ENCODE data around the gene SLC25A10.

Gene SLC25A10

GRCh38 chr17:81687770-81688541 is 24.1 kb upstream of the SLC25A10 start:
- DNase-seq = no peak

GRCh38 chr17:81688616-81689015 is 23.5 kb upstream of the SLC25A10 start:
- DNase-seq = no peak

- no peak for DNase-seq
Measured at GRCh38 chr17:81690066-81690465, 22.0 kb upstream of the SLC25A10 start.

- DNase-seq = no peak
Measured at GRCh38 chr17:81690549-81690948, 21.5 kb upstream of the SLC25A10 start.

- no peak for DNase-seq
Measured at GRCh38 chr17:81691196-81691595, 20.9 kb upstream of the SLC25A10 start.

- no peak for DNase-seq
Measured at GRCh38 chr17:81691608-81692007, 20.5 kb upstream of the SLC25A10 start.

GRCh38 chr17:81693509-81694210 is 18.4 kb upstream of the SLC25A10 start:
- DNase-seq = no peak

- no peak for DNase-seq
Measured at GRCh38 chr17:81694810-81695209, 17.3 kb upstream of the SLC25A10 start.

- DNase-seq = no peak
Measured at GRCh38 chr17:81695211-81695610, 16.9 kb upstream of the SLC25A10 start.

- no peak for DNase-seq
Measured at GRCh38 chr17:81695801-81696200, 16.3 kb upstream of the SLC25A10 start.

GRCh38 chr17:81696218-81696941 is 15.7 kb upstream of the SLC25A10 start:
- DNase-seq = no peak

- DNase-seq = no peak
Measured at GRCh38 chr17:81697261-81698044, 14.6 kb upstream of the SLC25A10 start.

- DNase-seq = no peak
Measured at GRCh38 chr17:81700353-81701287, 11.5 kb upstream of the SLC25A10 start.

- no peak for DNase-seq
Measured at GRCh38 chr17:81701288-81702071, 10.6 kb upstream of the SLC25A10 start.

- DNase-seq = peak; percentile 63 to 83 (median 79)
Measured at GRCh38 chr17:81702934-81703746, 8.9 kb upstream of the SLC25A10 start, which contains the start of gene MRPL12. MRPL12 (plus strand) TSS chr17:81703367; CDS start chr17:81703502, 135 bp downstream.

- no peak for DNase-seq
Measured at GRCh38 chr17:81703747-81704654, 8.1 kb upstream of the SLC25A10 start.

GRCh38 chr17:81705518-81706231 is 6.4 kb upstream of the SLC25A10 start:
- no peak for DNase-seq

GRCh38 chr17:81706232-81706611 is 5.9 kb upstream of the SLC25A10 start:
- DNase-seq = no peak
